Uterus (tissue), 2 donors: ENCODE results near the gene CACNA2D4.

Source experiments
- CTCF ChIP-seq, 4 experiments: fragments of 200-600 bp in 2 of 4; fragments of 450-650 bp in 2 of 4; sonication (generic) in 2 of 4; IDR thresholded peaks; one replicate each; pipeline ENCODE4 v1.5.1; 2016 to 2019; ENCODE audit warnings: antibody characterized with exemption in 4 of 4, mild to moderate bottlenecking in 2 of 4, moderate library complexity in 1 of 4
- POLR2A ChIP-seq, 2 donors: fragments of 450-650 bp; IDR thresholded peaks; one replicate each; pipeline ENCODE4 v1.6.1; 2016; ENCODE audit warnings: antibody characterized with exemption in 2 of 2, mild to moderate bottlenecking in 1 of 2, moderate library complexity in 1 of 2

- TF ChIP-seq CTCF (IDR thresholded peaks at IDR 0.05) = no peak
- TF ChIP-seq POLR2A (IDR thresholded peaks at IDR 0.05) = no peak
These were observed 1.3 kb upstream of the CACNA2D4 start for GRCh38 chr12:1919763-1920162.
